SJCRH30 (cell line): ENCODE data around the gene CT47C1. TPM values are rescaled to one million over a fixed set of nuclear protein-coding genes. Genes with fewer than 3 reads are reported as not detected.
A peak's percentile ranks its signal among the peaks of the same experiment; 100 is the strongest.

Source experiments
- DNase-seq, 2 experiments: peaks; one replicate each; pipeline ENCODE4 v3.0.0-alpha.2; 2015 to 2020
- H3K27ac ChIP-seq: fragments of 250-450 bp; sonication (Bioruptor Pico); 2 replicates; pipeline ENCODE4 v1.5.1; 2020; ENCODE audit warnings: mild to moderate bottlenecking, moderate library complexity
- H3K27me3 ChIP-seq: fragments of 250-450 bp; sonication (Bioruptor Pico); 2 replicates; pipeline ENCODE4 v1.5.1; 2020; ENCODE audit warnings: mild to moderate bottlenecking, moderate library complexity
- H3K36me3 ChIP-seq: fragments of 250-450 bp; sonication (Bioruptor Pico); 2 replicates; pipeline ENCODE4 v1.5.1; 2020; ENCODE audit warnings: mild to moderate bottlenecking, moderate library complexity
- H3K4me1 ChIP-seq: fragments of 250-450 bp; sonication (Bioruptor Pico); 2 replicates; pipeline ENCODE4 v1.5.1; 2020; ENCODE audit warnings: mild to moderate bottlenecking, moderate library complexity
- H3K4me3 ChIP-seq: fragments of 250-450 bp; sonication (Bioruptor Pico); 2 replicates; pipeline ENCODE4 v1.5.1; 2020; ENCODE audit warnings: mild to moderate bottlenecking, moderate library complexity
- H3K9me3 ChIP-seq: fragments of 250-450 bp; sonication (Bioruptor Pico); replicated peaks from 2 replicates; pipeline ENCODE4 v1.5.1; 2020; ENCODE audit warnings: mild to moderate bottlenecking, moderate library complexity
- total RNA-seq: library from RNA; depleted of rRNA; stranded (reverse); fragments of >200 nt; shearing (Covaris generic); gene quantifications from 2 replicates; pipeline ENCODE4 v1.2.3, GENCODE V29; 2014

Gene CT47C1
- total RNA-seq, 1 experiment from 2014 or later: not detected

DNA sequence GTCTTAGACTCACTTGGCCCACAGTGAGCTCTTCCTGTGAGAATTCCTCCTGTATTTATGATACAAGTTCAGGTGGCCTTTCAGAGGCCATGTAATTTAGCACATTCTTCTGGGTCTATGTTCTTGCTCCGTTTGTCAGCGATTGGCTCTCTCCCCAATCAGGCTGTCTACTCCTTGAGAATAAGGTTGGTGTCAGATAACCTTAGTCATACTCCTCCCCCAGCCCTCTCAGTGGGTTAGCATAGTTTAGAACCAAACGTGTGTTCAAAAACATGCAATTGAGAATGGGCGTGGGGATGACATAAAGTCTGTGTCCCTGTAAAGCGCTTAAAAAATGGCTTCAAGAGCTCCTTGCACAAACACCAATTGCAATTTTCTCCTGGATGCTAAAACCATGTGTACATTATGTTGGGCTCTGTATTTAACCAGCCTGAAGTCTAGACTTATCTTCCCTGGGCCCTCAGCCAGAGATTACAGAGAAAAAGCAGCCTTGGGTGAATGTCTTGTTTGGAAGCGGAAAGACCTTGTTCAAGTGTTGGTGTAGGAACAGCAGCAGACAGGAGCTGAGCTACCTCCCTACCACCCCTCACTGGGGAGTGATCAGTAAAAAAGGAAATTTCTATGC, 9.9 kb upstream of the CT47C1 start:
- no peak overlapping the region for H3K4me3 ChIP-seq
- no peaks in the 10 kb centered on the region for H3K4me1 ChIP-seq
- no peaks in the 10 kb centered on the region for H3K9me3 ChIP-seq
- peak; percentile 6 to 19 for DNase-seq
- H3K27me3 ChIP-seq: peaks cover 8% of the 10 kb centered on the region; the same call in 1 of the 2 replicates
- H3K27ac ChIP-seq: no peak overlapping the region
- H3K36me3 ChIP-seq: no peaks in the 10 kb centered on the region

GRCh38 chrX:119063428-119063827, 9.4 kb upstream of the CT47C1 start:
- DNase-seq: no peak
- no peaks in the 10 kb centered on the region for H3K4me1 ChIP-seq

GRCh38 chrX:119067023-119067739, 5.6 kb upstream of the CT47C1 start:
- no peaks in the 10 kb centered on the region; the same call in 1 of the 2 replicates for H3K9me3 ChIP-seq
- no peak overlapping the region for H3K4me3 ChIP-seq
- DNase-seq: peak; percentile 60 to 80
- no peaks in the 10 kb centered on the region for H3K36me3 ChIP-seq
- H3K27ac ChIP-seq: no peak overlapping the region
- no peaks in the 10 kb centered on the region for H3K4me1 ChIP-seq
- peaks cover 12% of the 10 kb centered on the region; the same call in 1 of the 2 replicates for H3K27me3 ChIP-seq

More at GRCh38 chrX:119063428-119063827, 9.4 kb upstream of the CT47C1 start:
- H3K36me3 ChIP-seq: no peaks in the 10 kb centered on the region
- no peak overlapping the region for H3K27ac ChIP-seq
- H3K4me3 ChIP-seq: no peak overlapping the region
- H3K27me3 ChIP-seq: peaks cover 8% of the 10 kb centered on the region; the same call in 1 of the 2 replicates
- H3K9me3 ChIP-seq: no peaks in the 10 kb centered on the region

- no peak overlapping the region for H3K27ac ChIP-seq
- no peaks in the 10 kb centered on the region; the same call in 1 of the 2 replicates for H3K9me3 ChIP-seq
- H3K4me1 ChIP-seq: no peaks in the 10 kb centered on the region
- DNase-seq: no peak
- H3K36me3 ChIP-seq: no peaks in the 10 kb centered on the region
- H3K4me3 ChIP-seq: no peak overlapping the region
- H3K27me3 ChIP-seq: peaks cover 9% of the 10 kb centered on the region; the same call in 1 of the 2 replicates
These were observed 3.7 kb upstream of the CT47C1 start for GRCh38 chrX:119069128-119069527.

DNA sequence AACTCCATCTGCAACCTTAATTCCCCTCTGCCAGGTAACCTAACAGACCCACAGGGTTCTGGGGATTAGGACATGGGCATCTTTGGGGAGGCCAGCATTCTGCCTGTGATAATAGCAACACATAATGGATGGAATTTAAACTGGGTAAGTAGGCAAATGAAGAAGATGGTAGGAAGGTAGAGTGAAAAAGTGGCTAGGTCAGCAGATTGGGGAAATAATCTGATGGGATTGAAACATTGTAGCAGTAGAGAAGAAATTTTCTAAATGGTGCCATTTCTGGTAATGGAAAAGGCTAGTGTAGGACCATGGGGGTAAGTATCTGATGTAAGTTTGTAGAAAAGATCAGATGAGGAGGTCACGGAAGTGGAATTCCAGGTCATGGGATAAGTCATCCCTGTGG, 3.0 kb upstream of the CT47C1 start:
- Histone ChIP-seq H3K27ac (no peak overlapping the region), H3K36me3 (no peaks in the 10 kb centered on the region), H3K4me1 (no peaks in the 10 kb centered on the region), H3K9me3 (no peaks in the 10 kb centered on the region; the same call in 1 of the 2 replicates), H3K4me3 (no peak overlapping the region), H3K27me3 (peaks cover 8% of the 10 kb centered on the region; the same call in 1 of the 2 replicates)
- no peak for DNase-seq

- H3K4me3 ChIP-seq: no peak overlapping the region
- H3K4me1 ChIP-seq: no peaks in the 10 kb centered on the region
- H3K27me3 ChIP-seq: peaks cover 4% of the 10 kb centered on the region; the same call in 1 of the 2 replicates
- no peaks in the 10 kb centered on the region for H3K36me3 ChIP-seq
- no peak overlapping the region for H3K27ac ChIP-seq
- DNase-seq: no peak
- no peaks in the 10 kb centered on the region; the same call in 1 of the 2 replicates for H3K9me3 ChIP-seq
These were observed 1.4 kb upstream of the CT47C1 start for GRCh38 chrX:119071381-119071780.

DNA sequence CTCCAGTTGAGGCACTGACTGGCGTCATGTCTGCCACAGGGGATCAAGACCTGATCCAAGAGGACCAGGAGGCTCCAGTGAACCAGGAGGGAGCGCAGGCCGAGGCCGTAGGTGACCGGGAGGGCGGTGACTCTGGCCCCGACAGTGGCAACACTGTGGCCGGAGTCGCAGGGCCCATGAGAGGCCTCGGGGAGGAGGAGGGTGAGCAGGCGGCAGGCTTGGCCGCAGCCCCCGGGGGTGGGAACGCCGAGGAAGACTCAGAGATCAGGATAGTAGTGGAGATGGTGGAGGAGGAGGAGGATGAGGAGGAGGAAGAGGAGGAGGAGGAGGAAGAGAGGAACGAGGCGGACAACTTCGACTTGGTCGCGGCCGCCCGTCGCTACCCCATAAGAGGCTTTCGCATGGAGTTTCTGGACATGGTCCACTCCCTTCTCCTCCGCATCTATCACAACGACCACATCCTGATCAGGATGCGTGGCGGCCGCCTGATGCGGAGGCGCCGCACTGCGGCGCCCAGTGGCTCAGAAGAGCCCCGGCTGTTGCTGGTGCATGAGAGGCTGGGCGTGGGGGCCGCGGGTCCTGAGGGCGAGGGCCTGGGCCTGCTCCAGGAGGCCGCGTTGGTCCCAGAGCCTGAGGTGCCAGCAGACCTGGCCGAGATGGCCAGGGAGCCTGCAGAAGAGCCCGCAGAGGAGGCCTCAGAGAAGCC, 560 bp downstream of the CT47C1 start:
- H3K36me3 ChIP-seq: no peaks in the 10 kb centered on the region
- no peaks in the 10 kb centered on the region; the same call in 1 of the 2 replicates for H3K9me3 ChIP-seq
- no peak overlapping the region for H3K4me3 ChIP-seq
- no peak for DNase-seq
- peaks cover 4% of the 10 kb centered on the region; the same call in 1 of the 2 replicates for H3K27me3 ChIP-seq
- H3K4me1 ChIP-seq: no peaks in the 10 kb centered on the region
- no peak overlapping the region for H3K27ac ChIP-seq

DNA sequence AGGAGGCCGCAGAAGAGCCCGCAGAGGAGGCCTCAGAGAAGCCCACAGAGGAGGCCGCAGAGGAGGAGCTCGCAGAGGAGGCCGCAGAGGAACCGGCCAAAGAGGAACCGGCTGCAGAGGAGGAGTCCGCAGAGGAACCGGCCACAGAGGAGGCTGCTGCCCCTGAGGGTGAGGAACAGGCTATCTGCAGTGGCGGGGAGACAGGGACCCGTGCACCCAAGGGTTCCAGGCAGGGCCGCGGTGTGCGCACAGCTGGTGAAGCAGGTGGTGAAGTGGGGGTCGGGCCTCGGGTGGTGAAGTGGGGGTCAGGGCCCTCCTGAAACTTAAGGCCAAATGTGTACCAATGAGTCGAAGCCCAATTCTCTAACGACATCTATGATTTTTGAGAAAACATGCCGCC, 1.1 kb downstream of the CT47C1 start:
- Histone ChIP-seq H3K27ac (no peak overlapping the region), H3K9me3 (no peaks in the 10 kb centered on the region; the same call in 1 of the 2 replicates), H3K36me3 (no peaks in the 10 kb centered on the region), H3K4me3 (no peak overlapping the region), H3K4me1 (no peaks in the 10 kb centered on the region), H3K27me3 (peaks cover 4% of the 10 kb centered on the region; the same call in 1 of the 2 replicates)
- no peak for DNase-seq

DNA sequence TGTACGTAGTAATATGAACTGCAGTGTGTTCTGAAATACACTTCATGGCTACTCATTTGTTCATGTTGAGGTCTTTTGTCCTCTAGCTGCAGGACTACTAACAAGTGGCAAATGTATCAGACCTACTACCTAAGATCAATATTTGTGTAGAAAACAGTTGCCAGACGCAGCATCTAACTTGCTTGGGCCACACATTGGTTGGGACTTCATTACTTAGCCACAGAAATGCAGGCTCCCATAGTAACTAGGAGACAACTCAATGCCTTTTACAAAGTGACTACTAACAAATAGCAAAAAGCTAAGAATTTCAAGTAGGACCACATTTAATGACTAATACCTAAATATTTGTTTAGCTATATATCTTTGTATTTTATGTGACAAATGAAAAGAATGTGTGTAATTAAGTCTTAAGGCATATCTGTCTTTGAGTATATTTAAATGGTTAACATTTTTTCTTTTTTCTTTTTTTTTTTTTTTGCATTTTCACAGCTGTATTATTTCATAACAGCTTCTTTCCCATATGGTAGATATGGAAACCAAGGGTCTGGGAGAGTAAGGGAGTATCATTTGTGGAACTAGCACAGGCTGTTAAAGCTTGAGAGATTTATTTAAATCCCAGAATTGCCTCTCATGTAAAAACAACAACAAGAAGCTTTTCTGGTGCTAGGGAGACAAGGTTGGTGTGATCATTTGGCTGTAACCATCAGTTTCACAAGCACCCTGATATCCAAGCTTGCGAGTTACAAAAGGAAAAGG, 2.7 kb downstream of the CT47C1 start:
- Histone ChIP-seq H3K9me3 (no peaks in the 10 kb centered on the region), H3K4me1 (no peaks in the 10 kb centered on the region), H3K27ac (no peak overlapping the region), H3K27me3 (peaks cover 3% of the 10 kb centered on the region; the same call in 1 of the 2 replicates), H3K4me3 (no peak overlapping the region), H3K36me3 (no peaks in the 10 kb centered on the region)
- no peak for DNase-seq

- Histone ChIP-seq H3K27ac (no peak overlapping the region), H3K36me3 (no peaks in the 10 kb centered on the region), H3K4me3 (no peak overlapping the region), H3K4me1 (no peaks in the 10 kb centered on the region), H3K27me3 (peaks cover 3% of the 10 kb centered on the region; the same call in 1 of the 2 replicates), H3K9me3 (no peaks in the 10 kb centered on the region)
- DNase-seq: no peak
These were observed 9.5 kb downstream of the CT47C1 start for GRCh38 chrX:119082278-119082677.

DNA sequence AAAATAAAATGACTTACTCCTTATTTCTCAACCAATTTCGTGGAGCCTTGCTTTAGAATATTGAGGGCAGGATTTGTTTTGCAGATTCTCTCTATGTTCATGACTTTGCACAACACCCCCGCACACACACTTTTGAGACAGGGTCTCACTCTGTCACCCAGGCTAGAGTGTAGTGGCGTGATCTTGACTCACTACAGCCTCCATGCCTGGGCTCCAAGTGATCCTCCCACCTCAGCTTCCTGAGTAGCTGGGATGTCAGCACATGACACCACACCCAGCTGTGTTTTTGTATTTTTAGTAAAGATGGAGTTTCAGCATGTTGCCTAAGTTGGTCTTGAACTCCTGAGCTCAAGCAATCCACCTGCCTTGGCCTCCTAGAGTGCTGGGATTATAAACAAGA, 12.0 kb downstream of the CT47C1 start:
- Histone ChIP-seq H3K27me3 (no peaks in the 10 kb centered on the region; the same call in 1 of the 2 replicates), H3K4me1 (no peaks in the 10 kb centered on the region), H3K36me3 (no peaks in the 10 kb centered on the region)

DNA sequence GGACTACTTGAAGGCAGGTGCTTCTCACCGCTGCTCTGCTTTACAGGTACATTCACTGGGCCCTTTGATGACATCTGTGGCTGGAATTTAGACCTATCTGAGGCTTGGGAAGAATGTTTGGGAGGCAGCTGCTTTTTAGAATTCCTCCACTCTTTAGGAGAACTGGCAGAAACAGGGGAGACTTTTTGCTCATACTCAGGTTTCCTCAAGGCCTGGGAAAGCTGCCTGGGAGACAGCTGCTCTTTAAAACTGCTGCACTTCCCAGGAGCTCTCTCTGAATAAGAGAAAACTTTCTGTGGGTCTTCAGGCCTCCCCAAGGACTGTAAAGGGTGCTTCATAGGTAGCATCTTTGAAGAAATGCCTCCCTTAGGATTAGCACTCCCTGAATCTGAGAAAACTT, 14.3 kb downstream of the CT47C1 start:
- no peak overlapping the region for H3K27ac ChIP-seq
- H3K9me3 ChIP-seq: no peaks in the 10 kb centered on the region
- no peak overlapping the region for H3K4me3 ChIP-seq
- DNase-seq: no peak
- no peaks in the 10 kb centered on the region for H3K4me1 ChIP-seq
- no peaks in the 10 kb centered on the region for H3K36me3 ChIP-seq
- no peaks in the 10 kb centered on the region; the same call in 1 of the 2 replicates for H3K27me3 ChIP-seq

More for the DNA sequence above, 12.0 kb downstream of the CT47C1 start:
- Histone ChIP-seq H3K4me3 (no peak overlapping the region), H3K9me3 (no peaks in the 10 kb centered on the region), H3K27ac (no peak overlapping the region)
- no peak for DNase-seq

DNA sequence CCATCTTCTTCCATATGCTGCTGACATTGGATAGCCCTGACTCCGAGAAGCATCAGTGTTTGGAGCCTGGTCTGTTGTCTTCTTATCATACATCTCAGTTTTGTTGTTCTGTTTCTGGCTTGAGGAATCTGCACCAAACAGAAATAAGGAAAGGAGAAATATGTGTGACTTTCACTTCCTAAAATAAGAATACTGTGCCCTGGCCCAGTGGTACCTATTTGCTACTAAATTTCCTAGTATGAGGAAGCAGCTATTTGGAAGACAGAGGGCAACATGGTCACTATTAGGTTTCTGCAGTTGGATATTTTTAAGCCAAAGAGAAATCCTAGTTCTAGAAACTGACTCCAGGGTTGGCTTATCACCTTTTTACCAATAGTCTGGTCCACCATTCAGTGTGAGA, 16.8 kb downstream of the CT47C1 start:
- no peaks in the 10 kb centered on the region for H3K4me1 ChIP-seq
- no peak for DNase-seq
- no peak overlapping the region for H3K4me3 ChIP-seq
- no peak overlapping the region for H3K27ac ChIP-seq
- H3K9me3 ChIP-seq: no peaks in the 10 kb centered on the region
- H3K36me3 ChIP-seq: no peaks in the 10 kb centered on the region
- H3K27me3 ChIP-seq: no peaks in the 10 kb centered on the region; the same call in 1 of the 2 replicates

DNA sequence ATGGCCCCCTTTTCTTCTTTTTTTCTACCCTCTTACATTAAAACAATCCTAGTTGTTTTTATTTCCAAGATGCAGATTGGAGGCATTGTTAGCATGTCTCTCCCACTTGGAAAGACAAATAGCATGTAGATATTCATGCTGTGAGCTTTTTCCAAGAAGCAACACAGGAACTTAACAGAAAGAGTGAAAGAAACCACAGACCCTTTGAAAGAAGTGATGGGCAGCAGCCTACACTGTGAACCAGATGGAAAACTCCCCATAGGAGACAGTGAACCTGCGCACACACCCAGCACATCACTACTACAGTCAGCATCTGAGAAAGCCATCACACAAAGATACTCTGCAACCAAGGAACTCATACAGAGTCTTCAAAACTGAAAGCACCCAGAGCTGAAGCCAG, 17.8 kb downstream of the CT47C1 start:
- Histone ChIP-seq H3K27me3 (no peaks in the 10 kb centered on the region; the same call in 1 of the 2 replicates), H3K27ac (no peak overlapping the region), H3K4me3 (no peak overlapping the region), H3K4me1 (no peaks in the 10 kb centered on the region), H3K36me3 (no peaks in the 10 kb centered on the region), H3K9me3 (no peaks in the 10 kb centered on the region)
- DNase-seq: no peak
